ENCODE measurements around the gene HOXA1.
A peak's percentile ranks its signal among the peaks of the same experiment; 100 is the strongest.

The HOXA1 gene

GRCh38 chr7:27095897-27096767, at the start of gene HOXA1:
Gene HOXA1 (minus strand): TSS chr7:27096000. CDS start chr7:27095912, 88 bp downstream.
- DNase-seq: peak; percentile 79

GRCh38 chr7:27145165-27145913, 49.5 kb upstream of the HOXA1 start:
- no peak for DNase-seq

GRCh38 chr7:27144781-27145164, 49.0 kb upstream of the HOXA1 start:
- DNase-seq: no peak

DNA sequence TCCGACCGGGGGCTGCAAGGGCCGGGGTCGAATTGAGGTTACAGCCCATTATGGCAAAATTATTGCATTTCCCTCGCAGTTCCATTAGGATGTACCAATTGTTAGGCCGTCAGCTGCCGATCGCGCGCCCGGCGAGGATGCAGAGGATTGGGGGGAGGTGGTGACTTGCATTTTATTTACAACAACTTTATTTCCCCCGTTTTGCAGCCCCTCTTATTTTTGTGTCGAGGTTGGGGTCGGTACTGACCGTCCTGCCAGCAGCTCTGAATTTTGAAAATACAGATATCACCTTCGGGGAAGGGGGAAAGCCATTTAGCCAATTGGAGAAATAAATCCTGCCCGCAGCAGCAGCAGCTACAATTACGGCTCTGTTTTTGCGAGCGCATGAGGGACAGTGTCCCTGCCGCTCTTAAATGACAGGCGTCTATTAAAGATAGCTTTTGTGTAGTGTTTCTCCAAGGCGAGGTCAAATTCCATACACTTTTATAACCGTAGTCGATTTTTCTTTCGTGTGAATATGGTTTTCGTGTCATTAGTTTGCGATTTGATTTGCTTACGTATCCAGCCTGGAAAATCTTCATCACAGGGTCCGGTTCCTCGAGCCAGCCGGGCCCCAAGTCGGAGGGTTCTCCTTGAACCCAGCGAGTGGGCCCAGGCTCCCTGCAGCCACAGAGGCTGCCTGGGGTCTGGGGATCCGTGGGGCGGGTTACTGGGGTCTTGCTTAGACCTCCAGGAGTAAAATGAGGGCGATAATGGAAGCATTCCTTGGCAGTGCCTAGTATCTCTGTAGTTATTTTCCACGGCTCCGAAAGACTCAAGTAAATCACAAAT, 48.4 kb upstream of the HOXA1 start:
- no peak for DNase-seq

- DNase-seq: peak; percentile 87
Measured at GRCh38 chr7:27143023-27143949, 47.5 kb upstream of the HOXA1 start, which contains the start of gene HOXA5. Gene HOXA5 (minus strand): TSS chr7:27143681. CDS start chr7:27143607, 74 bp downstream.

- DNase-seq: no peak
Measured at GRCh38 chr7:27142580-27143022, 46.8 kb upstream of the HOXA1 start.

DNA sequence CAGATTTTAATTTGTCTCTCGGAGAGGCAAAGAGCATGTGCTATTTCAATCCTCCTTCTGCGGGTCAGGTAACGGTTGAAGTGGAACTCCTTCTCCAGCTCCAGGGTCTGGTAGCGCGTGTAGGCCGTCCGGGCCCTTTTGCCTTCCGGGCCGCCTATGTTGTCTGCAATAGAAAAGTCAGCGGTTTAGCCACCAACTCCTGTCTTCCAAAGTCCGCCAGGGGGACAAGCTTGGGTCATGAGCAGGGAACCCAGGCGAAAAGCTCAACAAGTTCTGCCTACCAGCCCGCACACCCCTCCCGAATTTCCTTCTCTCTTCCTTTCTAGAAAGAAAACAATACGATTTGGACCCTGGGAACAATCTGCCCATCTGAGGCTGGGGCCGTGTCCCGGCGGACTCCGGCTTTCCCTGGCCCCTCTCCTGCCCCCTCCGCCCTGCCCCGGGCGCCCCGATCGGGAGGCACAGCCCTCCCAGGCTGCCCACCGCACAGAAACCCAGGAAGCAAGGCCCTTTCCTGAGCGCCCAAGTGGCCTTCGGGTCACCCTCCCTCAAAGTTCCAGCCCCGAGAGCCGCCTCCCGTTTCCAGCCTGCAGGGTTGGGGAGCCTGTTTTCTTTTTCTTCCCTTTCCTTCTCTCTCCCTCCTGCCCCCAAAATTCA, 46.3 kb upstream of the HOXA1 start:
- DNase-seq: no peak

GRCh38 chr7:27141137-27141922, 45.5 kb upstream of the HOXA1 start:
- DNase-seq: no peak

DNA sequence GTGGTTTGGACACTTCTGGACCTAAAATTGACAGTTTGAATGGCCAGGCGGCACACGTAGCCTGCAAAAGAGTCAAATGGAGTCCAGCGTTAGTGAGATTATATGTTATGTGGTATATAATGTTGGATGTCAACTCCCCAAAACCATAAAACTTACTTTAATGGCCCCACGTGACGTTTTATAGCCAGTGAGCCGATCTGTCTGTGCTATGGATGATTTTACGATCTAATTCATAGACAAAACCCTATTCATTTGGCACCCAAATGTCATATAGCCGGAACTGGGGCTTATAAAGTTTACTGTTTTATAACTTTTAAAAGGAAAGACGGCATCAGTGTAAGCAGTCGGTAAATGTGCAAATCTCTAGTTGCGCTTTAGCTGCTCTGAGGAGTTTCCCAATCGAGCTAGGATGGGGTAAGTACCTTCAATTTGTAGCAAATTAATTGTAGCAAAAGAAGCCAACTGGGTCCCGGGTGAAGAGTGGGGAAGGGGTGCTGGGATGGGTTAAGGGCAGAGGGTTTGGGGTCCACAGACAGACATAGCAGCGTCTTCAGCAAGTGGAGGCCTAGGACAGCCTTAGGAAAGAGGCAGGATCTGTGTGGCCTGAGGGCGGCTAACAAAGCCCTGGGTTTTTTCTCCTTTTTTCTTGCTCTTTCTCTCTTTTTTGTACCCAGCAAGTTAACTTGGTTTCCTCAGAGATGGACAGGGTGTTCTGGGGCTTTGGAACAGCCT, 44.5 kb upstream of the HOXA1 start:
- no peak for DNase-seq

- no peak for DNase-seq
Measured at GRCh38 chr7:27139334-27140125, 43.7 kb upstream of the HOXA1 start.

DNA sequence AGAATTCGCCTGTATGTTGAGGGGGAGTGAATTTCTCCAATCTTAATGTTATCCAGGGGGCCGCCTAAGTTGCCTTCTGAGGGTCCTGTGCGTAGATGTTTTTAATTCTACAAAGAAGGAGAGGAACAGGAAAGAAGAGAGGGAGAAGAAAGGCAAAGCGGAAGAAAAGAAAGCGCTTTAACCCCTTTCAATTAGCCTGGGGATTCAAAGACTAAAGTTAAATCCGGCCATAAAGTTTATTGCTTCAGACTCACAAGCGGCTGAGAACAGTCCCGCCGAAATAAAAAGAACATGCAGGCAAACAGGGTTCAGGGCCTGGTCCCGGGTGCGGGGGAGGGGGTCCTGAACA, 43.2 kb upstream of the HOXA1 start:
- no peak for DNase-seq

DNA sequence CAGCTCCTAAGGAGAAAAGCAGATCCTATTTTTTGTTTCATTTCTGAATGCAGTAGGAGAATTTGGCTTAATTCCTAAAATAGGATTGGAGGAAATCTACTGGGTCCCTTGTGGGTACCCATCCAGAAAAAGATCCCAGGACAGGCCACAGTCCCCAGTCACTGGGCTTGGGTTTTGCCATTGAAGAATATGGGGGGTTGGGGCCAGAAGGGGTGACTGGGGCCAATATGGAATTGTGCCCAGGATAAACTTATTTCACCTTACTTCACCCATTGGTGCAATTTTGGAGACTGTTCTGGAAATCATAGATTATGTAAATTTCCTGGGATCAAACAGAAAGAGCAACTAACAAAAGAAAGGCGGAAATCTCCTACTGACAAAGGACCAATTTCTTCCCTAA, 42.7 kb upstream of the HOXA1 start:
- no peak for DNase-seq

- DNase-seq: no peak
Measured at GRCh38 chr7:27137640-27138315, 42.0 kb upstream of the HOXA1 start.

- DNase-seq: no peak
Measured at GRCh38 chr7:27134392-27134791, 38.6 kb upstream of the HOXA1 start.

DNA sequence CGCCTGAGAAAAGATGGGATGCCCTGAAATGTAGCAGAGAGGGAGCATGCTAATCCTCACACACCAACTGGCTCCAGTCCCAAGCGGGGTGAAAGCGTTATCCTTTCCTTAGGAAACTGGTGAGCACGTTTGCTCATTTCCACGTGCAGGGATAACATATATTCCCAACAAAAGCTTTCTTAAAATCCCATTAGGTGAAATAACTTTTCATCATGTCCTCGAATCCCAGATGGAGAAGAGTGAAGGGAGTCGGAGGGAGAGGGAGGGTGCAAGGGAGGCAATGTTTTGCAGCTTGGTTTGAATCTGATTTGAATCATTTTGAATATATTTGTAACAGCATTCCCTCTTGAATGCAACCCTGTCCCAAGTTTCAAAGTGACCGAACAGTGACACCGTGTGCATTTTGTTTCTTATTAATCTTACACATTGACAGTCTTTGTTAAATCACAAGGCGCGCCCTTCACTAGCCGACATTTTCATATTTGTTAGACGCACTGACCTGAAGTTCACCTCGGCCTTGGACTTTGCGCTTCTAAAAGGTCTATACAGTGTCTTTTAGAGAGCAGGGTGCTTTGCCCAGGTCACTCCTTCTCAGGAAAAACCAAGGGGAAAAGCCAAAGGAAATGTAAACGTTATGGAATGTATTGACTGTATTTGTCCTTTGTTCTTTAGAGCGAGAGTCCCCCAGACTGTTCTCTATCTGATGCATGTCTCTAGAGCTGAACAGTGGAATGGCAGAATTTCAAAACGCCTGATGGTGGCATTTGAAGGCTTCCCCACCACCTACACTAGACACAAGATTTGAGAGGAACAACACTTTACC, 37.8 kb upstream of the HOXA1 start:
- DNase-seq: no peak

DNA sequence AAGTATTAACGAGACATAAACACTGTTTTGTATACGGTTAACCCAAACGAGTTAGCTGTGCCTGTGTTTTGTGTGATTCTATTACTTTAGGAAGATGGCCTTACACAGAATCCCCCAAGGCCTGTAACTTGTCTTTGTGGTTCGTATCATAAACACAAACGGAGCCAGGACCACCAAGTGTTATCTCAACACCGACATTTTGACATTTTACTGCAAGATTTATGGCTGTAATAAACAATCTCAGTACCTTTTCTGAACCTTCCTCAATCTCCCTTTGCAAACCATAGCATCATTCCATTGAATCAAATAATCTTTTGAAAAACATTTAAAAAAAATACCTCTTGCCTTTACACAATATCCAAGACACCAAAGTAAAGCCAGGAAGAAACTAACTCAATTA, 37.2 kb upstream of the HOXA1 start:
- DNase-seq: no peak

GRCh38 chr7:27132214-27132613, 36.4 kb upstream of the HOXA1 start:
- no peak for DNase-seq
